K562 (cell line): ENCODE data around the gene MYG1. TPM values are rescaled to one million over a fixed set of nuclear protein-coding genes. Genes with fewer than 3 reads are reported as not detected.

Experiments used
- BCOR ChIP-seq: fragments of 450-650 bp; IDR thresholded peaks from 2 replicates; pipeline ENCODE4 v1.6.1; 2016
- ETS2 ChIP-seq: IDR thresholded peaks from 2 replicates; pipeline ENCODE4 v1.6.1; 2016; ENCODE audit warnings: borderline replicate concordance, missing genetic modification characterization, mild to moderate bottlenecking, moderate library complexity, missing compliant biosample characterization; ENCODE audit not compliant: poor library complexity, severe bottlenecking
- KAT8 ChIP-seq: fragments of 450-650 bp; IDR thresholded peaks from 2 replicates; pipeline ENCODE4 v1.6.1; 2016; ENCODE audit warnings: low read depth, mild to moderate bottlenecking
- KDM1A ChIP-seq, 2 experiments: fragments of 450-650 bp; IDR thresholded peaks; 2 replicates each; pipeline ENCODE4 v1.6.1; 2016; ENCODE audit warnings: mild to moderate bottlenecking in 2 of 2
- MCM2 ChIP-seq: fragments of 450-650 bp; IDR thresholded peaks from 2 replicates; pipeline ENCODE4 v1.6.1; 2017; ENCODE audit warnings: low read depth, mild to moderate bottlenecking
- PML ChIP-seq: IDR thresholded peaks from 2 replicates; pipeline ENCODE4 v1.6.1; 2012; ENCODE audit warnings: low read length, inconsistent platforms
- POLR2AphosphoS2 ChIP-seq: IDR thresholded peaks from 2 replicates; pipeline ENCODE4 v1.6.1; 2012; ENCODE audit warnings: low read length, improper control_type of control experiment
- POLR2H ChIP-seq: IDR thresholded peaks from 2 replicates; pipeline ENCODE4 v1.6.1; 2016; ENCODE audit warnings: missing genetic modification characterization, low read depth, mild to moderate bottlenecking, control low read depth, missing compliant biosample characterization, moderate library complexity
- RBM14 ChIP-seq: fragments of 200-400 bp; formaldehyde crosslinking; IDR thresholded peaks from 2 replicates; pipeline ENCODE4 v1.6.1; 2018; ENCODE audit warnings: low read depth, mild to moderate bottlenecking, low read length, moderate library complexity, borderline replicate concordance; ENCODE audit not compliant: insufficient read depth
- SMAD2 ChIP-seq: fragments of 150-350 bp; IDR thresholded peaks from 2 replicates; pipeline ENCODE4 v1.6.1; 2014; ENCODE audit warnings: low read depth, mild to moderate bottlenecking, low read length
- TRIM28 ChIP-seq: fragments of 450-650 bp; IDR thresholded peaks from 2 replicates; pipeline ENCODE4 v1.6.1; 2017
- YY1 ChIP-seq, 3 experiments: IDR thresholded peaks; 2 replicates each; pipeline ENCODE4 v1.6.1; 2011; ENCODE audit warnings: low read length in 2 of 3, mild to moderate bottlenecking in 2 of 3, moderate library complexity in 2 of 3, borderline replicate concordance in 1 of 3, control low read depth in 1 of 3, low read depth in 1 of 3; ENCODE audit not compliant: insufficient read depth in 3 of 3, insufficient replicate concordance in 2 of 3, control insufficient read depth in 1 of 3, insufficient read length in 1 of 3; ENCODE audit errors: extremely low read depth in 1 of 3
- ZNF133 ChIP-seq: fragments of 250-450 bp; sonication (Bioruptor Pico); IDR thresholded peaks from 2 replicates; pipeline ENCODE4 v1.4.0; 2020; ENCODE audit warnings: mild to moderate bottlenecking
- ZNF23 ChIP-seq: fragments of 250-450 bp; sonication (Bioruptor Pico); IDR thresholded peaks from 2 replicates; pipeline ENCODE4 v1.4.0; 2020; ENCODE audit warnings: mild to moderate bottlenecking
- ZNF384 ChIP-seq: IDR thresholded peaks from 2 replicates; pipeline ENCODE4 v1.6.1; 2012; ENCODE audit warnings: low read depth, low read length, improper control_type of control experiment
- ZNF75A ChIP-seq: fragments of 450-650 bp; formaldehyde crosslinking; IDR thresholded peaks from 2 replicates; pipeline ENCODE4 v1.4.0; 2020; ENCODE audit warnings: mild to moderate bottlenecking
- polyA plus RNA-seq, 8 experiments: library from polyadenylated mRNA; depleted of rRNA in 4 of 8; stranded (reverse) in 5 of 8; unstranded in 3 of 8; fragments of >200 nt; fragmentation: Nextera tagmentation in 2 of 8; fragmentation: Illumina TruSeq in 1 of 8; extraction: Ambion mirVana in 2 of 8; extraction: Trizol in 1 of 8; gene quantifications; 2 replicates each; pipeline versions ENCODE4 v1.2.1 to v1.2.3, GENCODE V29; 2011 to 2014; ENCODE audit warnings: inconsistent platforms in 1 of 8, missing spikeins in 1 of 8
- total RNA-seq, 7 experiments: library from RNA; depleted of rRNA in 6 of 7; stranded (reverse); fragments of >200 nt in 6 of 7; fragmentation: Illumina TruSeq in 2 of 7; extraction: Trizol in 2 of 7; gene quantifications; 2 replicates each; pipeline versions ENCODE4 v1.2.1 to v1.2.3, GENCODE V29; 2011 to 2021; ENCODE audit warnings: low replicate concordance in 1 of 7
- TF ChIP-seq, protein P1 (sequence below): fragments of 450-650 bp; IDR thresholded peaks from 2 replicates; pipeline ENCODE4 v1.6.1; 2016; ENCODE audit warnings: antibody characterized with exemption
- TF ChIP-seq, protein P2 (sequence below): sonication (generic); formaldehyde crosslinking; IDR thresholded peaks from 2 replicates; pipeline ENCODE4 v1.8.0; 2022; ENCODE audit warnings: mild to moderate bottlenecking, missing genetic modification reagents
- TF ChIP-seq, protein P3 (sequence below): fragments of 450-650 bp; IDR thresholded peaks from 2 replicates; pipeline ENCODE4 v1.6.1; 2018; ENCODE audit not compliant: partially characterized antibody
- TF ChIP-seq, protein P4 (sequence below): fragments of 200-800 bp; sonication (Bioruptor generic); IDR thresholded peaks from 2 replicates; pipeline ENCODE4 v1.6.1; 2017; ENCODE audit warnings: missing genetic modification characterization, missing compliant biosample characterization

MYG1 gene
- total and polyA plus RNA-seq, 9 of the 15 experiments (the other 6 are each of a cell fraction or from before 2014, with no cell fraction given): 0.45 to 5.6 (median 2.1) TPM

DNA sequence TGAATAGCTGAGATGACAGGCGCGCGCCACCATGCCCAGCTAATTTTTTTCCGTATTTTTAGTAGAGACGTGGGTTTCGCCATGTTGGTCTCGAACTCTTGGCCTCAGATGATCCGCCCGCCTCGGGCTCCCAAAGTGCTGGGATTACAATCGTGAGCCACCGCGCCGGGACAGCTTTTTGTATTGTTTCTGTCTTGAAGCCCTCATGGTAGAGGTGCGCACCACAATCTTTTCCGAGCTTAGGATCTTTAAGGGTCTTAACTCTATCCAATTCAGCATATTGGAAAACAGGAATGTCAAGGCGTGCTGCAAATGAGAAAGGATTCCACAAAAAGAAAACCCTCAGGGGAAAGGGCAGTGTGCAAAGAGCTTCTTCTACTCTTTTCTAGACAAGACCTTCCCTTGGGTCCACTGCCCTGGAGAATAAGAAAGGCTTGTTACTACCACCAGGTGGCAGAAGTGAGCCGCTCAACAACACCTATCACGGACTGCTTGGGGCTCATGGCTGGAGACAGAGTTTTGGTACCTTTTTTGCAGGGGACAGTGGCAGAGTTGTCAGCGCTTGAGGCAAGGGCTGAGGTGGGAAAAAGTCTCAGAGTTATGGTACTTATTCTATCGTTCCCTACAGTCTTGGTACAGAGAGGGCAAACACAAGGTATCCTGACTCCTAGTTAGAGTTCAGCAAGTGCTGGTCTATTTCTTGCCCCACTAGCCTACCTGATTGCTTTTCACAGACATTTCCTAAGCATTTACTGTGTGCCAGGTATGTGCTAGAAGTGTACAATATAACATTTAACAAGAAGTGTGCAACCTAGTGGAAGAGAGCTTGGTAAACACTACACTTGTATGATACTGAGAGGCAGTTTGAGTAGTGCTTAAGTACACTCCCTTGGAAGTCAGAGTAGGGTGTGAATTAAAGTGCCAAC lies 53.1 kb downstream of the MYG1 start (continued):
- TF ChIP-seq, protein P1, sequence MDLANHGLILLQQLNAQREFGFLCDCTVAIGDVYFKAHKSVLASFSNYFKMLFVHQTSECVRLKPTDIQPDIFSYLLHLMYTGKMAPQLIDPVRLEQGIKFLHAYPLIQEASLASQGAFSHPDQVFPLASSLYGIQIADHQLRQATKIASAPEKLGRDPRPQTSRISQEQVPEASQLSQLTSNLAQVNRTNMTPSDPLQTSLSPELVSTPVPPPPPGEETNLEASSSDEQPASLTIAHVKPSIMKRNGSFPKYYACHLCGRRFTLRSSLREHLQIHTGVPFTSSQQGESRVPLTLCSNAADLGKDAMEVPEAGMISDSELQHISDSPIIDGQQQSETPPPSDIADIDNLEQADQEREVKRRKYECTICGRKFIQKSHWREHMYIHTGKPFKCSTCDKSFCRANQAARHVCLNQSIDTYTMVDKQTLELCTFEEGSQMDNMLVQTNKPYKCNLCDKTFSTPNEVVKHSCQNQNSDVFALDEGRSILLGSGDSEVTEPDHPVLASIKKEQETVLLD: no peak
- no peak for TF ChIP-seq BCOR
- TF ChIP-seq KAT8: no peak
- TF ChIP-seq, protein P2, sequence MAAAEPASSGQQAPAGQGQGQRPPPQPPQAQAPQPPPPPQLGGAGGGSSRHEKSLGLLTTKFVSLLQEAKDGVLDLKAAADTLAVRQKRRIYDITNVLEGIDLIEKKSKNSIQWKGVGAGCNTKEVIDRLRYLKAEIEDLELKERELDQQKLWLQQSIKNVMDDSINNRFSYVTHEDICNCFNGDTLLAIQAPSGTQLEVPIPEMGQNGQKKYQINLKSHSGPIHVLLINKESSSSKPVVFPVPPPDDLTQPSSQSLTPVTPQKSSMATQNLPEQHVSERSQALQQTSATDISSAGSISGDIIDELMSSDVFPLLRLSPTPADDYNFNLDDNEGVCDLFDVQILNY (CRISPR knock-in tag): no peak
- no peak for TF ChIP-seq POLR2AphosphoS2
- TF ChIP-seq POLR2H: no peak
- 0 out of 2 replicates have a peak, but pooled peaks have one; percentile 9 for TF ChIP-seq ZNF384
- TF ChIP-seq TRIM28: no peak
- no peak for TF ChIP-seq MCM2
- no peak for TF ChIP-seq SMAD2
- no peak for TF ChIP-seq PML
- no peak for TF ChIP-seq ETS2 (tag)
- no peak for TF ChIP-seq ZNF23 (CRISPR knock-in tag)
- TF ChIP-seq, protein P3, sequence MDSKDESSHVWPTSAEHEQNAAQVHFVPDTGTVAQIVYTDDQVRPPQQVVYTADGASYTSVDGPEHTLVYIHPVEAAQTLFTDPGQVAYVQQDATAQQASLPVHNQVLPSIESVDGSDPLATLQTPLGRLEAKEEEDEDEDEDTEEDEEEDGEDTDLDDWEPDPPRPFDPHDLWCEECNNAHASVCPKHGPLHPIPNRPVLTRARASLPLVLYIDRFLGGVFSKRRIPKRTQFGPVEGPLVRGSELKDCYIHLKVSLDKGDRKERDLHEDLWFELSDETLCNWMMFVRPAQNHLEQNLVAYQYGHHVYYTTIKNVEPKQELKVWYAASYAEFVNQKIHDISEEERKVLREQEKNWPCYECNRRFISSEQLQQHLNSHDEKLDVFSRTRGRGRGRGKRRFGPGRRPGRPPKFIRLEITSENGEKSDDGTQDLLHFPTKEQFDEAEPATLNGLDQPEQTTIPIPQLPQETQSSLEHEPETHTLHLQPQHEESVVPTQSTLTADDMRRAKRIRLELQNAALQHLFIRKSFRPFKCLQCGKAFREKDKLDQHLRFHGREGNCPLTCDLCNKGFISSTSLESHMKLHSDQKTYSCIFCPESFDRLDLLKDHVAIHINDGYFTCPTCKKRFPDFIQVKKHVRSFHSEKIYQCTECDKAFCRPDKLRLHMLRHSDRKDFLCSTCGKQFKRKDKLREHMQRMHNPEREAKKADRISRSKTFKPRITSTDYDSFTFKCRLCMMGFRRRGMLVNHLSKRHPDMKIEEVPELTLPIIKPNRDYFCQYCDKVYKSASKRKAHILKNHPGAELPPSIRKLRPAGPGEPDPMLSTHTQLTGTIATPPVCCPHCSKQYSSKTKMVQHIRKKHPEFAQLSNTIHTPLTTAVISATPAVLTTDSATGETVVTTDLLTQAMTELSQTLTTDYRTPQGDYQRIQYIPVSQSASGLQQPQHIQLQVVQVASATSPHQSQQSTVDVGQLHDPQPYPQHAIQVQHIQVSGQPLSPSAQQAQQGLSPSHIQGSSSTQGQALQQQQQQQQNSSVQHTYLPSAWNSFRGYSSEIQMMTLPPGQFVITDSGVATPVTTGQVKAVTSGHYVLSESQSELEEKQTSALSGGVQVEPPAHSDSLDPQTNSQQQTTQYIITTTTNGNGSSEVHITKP: no peak
- TF ChIP-seq ZNF133 (CRISPR knock-in tag): no peak
- TF ChIP-seq KDM1A (IDR thresholded peaks at IDR 0.05): peak in 1 of 2 experiments; percentile 17; a peak in 1 of 4 replicates
- no peak for TF ChIP-seq RBM14
- TF ChIP-seq, protein P4, sequence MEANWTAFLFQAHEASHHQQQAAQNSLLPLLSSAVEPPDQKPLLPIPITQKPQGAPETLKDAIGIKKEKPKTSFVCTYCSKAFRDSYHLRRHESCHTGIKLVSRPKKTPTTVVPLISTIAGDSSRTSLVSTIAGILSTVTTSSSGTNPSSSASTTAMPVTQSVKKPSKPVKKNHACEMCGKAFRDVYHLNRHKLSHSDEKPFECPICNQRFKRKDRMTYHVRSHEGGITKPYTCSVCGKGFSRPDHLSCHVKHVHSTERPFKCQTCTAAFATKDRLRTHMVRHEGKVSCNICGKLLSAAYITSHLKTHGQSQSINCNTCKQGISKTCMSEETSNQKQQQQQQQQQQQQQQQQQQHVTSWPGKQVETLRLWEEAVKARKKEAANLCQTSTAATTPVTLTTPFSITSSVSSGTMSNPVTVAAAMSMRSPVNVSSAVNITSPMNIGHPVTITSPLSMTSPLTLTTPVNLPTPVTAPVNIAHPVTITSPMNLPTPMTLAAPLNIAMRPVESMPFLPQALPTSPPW (CRISPR knock-in tag): peak; percentile 27; the same call in 1 of the 2 replicates
- no peak for TF ChIP-seq ZNF75A
- TF ChIP-seq YY1 (IDR thresholded peaks at IDR 0.05; ENCODE audit: borderline replicate concordance in 1 of 3, control insufficient read depth in 1 of 3, extremely low read depth in 1 of 3, insufficient read depth in 3 of 3, insufficient read length in 1 of 3, insufficient replicate concordance in 2 of 3, low read depth in 1 of 3, low read length in 2 of 3): peak in 1 of 3 experiments; percentile 40
